Osteoblast (primary cell): ENCODE results near the gene MRPL34. TPM values are rescaled to one million over a fixed set of nuclear protein-coding genes. Genes with fewer than 3 reads are reported as not detected.

Experiments
- DNase-seq: peaks from one replicate; pipeline ENCODE4 v3.0.0; 2011; ENCODE audit warnings: low spot score, mixed read lengths; ENCODE audit not compliant: insufficient read length; ENCODE audit errors: missing footprints
- H2AFZ ChIP-seq: 2 replicates; pipeline ENCODE4 v1.6.0; 2011; ENCODE audit warnings: mild to moderate bottlenecking, low read length
- H3K27ac ChIP-seq: 2 replicates; pipeline ENCODE4 v1.5.1; 2011; ENCODE audit warnings: mild to moderate bottlenecking, low read depth, low read length, moderate library complexity
- H3K27me3 ChIP-seq: 2 replicates; pipeline ENCODE4 v1.6.0; 2012; ENCODE audit warnings: mild to moderate bottlenecking, control low read depth, inconsistent platforms, low read length, moderate library complexity; ENCODE audit not compliant: insufficient read depth
- H3K36me3 ChIP-seq: 2 replicates; pipeline ENCODE4 v1.5.1; 2011; ENCODE audit warnings: mild to moderate bottlenecking, low read length, control low read depth, moderate library complexity; ENCODE audit not compliant: insufficient read depth
- H3K4me1 ChIP-seq: 2 replicates; pipeline ENCODE4 v1.5.1; 2011; ENCODE audit warnings: mild to moderate bottlenecking, low read length, control low read depth, moderate library complexity; ENCODE audit not compliant: insufficient read depth
- H3K4me2 ChIP-seq: 2 replicates; pipeline ENCODE4 v1.6.0; 2011; ENCODE audit warnings: mild to moderate bottlenecking, low read length; ENCODE audit not compliant: insufficient read depth
- H3K4me3 ChIP-seq: fragments of 200-600 bp; sonication (generic); 3 replicates; pipeline ENCODE4 v1.5.1; 2012; ENCODE audit warnings: mild to moderate bottlenecking, low read length, inconsistent platforms; ENCODE audit not compliant: insufficient read depth
- H3K79me2 ChIP-seq: 2 replicates; pipeline ENCODE4 v1.6.0; 2012; ENCODE audit warnings: mild to moderate bottlenecking, low read length, control low read depth, inconsistent platforms; ENCODE audit not compliant: insufficient read depth
- H3K9me3 ChIP-seq: 2 replicates; pipeline ENCODE4 v1.5.1; 2011; ENCODE audit warnings: low read depth, low read length, control low read depth
- H4K20me1 ChIP-seq: 2 replicates; pipeline ENCODE4 v1.6.0; 2012; ENCODE audit warnings: mild to moderate bottlenecking, low read length, control low read depth; ENCODE audit not compliant: insufficient read depth
- total RNA-seq: library from RNA; depleted of rRNA; stranded (reverse); fragments of >200 nt; gene quantifications from 2 replicates; pipeline ENCODE4 v1.2.3, GENCODE V29; 2012
- TF ChIP-seq, protein P1 (sequence below): IDR thresholded peaks from 2 replicates; pipeline ENCODE4 v1.5.1; 2011; ENCODE audit warnings: mild to moderate bottlenecking, low read depth, low read length, moderate library complexity; ENCODE audit errors: extremely low read depth

Gene MRPL34
- total RNA-seq, 1 donor, result 40.5 TPM

DNA sequence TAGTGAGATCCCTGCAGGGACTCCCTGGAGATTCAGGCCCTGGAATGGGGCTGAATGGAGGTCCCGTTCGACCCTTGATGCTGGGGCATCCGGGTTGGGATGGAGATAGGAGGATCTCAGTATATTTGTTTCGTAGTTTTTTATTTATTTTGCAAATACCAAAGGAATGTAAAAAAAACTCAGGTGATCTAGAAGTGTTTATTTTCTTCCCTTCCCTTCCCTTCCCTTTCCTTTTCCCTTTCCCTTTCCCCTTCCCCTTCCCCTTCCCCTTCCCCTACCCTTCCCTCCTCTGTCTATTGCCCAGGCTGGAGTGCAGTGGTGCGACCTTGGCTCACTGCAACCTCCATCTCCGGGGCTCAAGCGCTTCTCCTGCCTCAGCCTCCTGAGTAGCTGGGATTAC, 36.2 kb downstream of the MRPL34 start:
- Histone ChIP-seq H3K4me1 (peaks cover 8% of the 10 kb centered on the region), H3K4me3 (no peak overlapping the region), H3K79me2 (no peaks in the 10 kb centered on the region), H3K36me3 (no peaks in the 10 kb centered on the region), H3K9me3 (no peaks in the 10 kb centered on the region), H3K27ac (no peak overlapping the region), H3K4me2 (no peak overlapping the region), H2AFZ (no peak overlapping the region), H4K20me1 (no peaks in the 10 kb centered on the region), H3K27me3 (no peaks in the 10 kb centered on the region)
- DNase-seq, result peak; percentile 29
- TF ChIP-seq, protein P1, sequence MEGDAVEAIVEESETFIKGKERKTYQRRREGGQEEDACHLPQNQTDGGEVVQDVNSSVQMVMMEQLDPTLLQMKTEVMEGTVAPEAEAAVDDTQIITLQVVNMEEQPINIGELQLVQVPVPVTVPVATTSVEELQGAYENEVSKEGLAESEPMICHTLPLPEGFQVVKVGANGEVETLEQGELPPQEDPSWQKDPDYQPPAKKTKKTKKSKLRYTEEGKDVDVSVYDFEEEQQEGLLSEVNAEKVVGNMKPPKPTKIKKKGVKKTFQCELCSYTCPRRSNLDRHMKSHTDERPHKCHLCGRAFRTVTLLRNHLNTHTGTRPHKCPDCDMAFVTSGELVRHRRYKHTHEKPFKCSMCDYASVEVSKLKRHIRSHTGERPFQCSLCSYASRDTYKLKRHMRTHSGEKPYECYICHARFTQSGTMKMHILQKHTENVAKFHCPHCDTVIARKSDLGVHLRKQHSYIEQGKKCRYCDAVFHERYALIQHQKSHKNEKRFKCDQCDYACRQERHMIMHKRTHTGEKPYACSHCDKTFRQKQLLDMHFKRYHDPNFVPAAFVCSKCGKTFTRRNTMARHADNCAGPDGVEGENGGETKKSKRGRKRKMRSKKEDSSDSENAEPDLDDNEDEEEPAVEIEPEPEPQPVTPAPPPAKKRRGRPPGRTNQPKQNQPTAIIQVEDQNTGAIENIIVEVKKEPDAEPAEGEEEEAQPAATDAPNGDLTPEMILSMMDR, result no peak

DNA sequence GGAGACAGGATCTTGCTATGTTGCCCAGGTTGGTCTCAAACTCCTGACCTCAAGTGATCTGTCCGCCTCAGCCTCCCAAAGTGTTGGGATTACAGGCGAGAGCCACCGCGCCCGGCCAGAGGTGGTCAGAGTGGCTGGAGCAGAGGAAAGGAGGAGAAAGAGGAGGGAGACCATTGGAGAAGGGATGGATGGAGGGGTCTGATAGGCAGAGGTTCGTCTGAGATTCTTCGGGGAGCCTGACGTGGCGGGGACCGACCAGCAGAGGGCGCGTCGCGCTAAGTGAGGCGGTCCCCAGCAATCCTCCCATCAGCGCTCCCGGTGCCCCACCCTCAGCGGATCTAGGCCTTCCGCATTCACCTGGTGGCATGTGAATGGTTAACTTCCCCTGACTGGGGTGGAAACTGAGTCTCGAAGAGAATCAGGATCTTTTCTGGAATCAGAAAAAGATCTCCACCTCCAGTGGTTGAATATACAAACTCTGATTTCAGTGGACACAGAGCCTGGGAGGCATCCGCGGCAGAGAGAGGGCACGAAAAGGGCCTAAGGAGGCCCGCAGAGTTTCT, 40.5 kb downstream of the MRPL34 start:
- DNase-seq, result peak; percentile 97
- H3K9me3 ChIP-seq, result no peaks in the 10 kb centered on the region
- no peaks in the 10 kb centered on the region for H3K36me3 ChIP-seq
- H3K27ac ChIP-seq, result no peak overlapping the region
- H3K4me2 ChIP-seq, result no peak overlapping the region
- TF ChIP-seq, protein P1, result peak; percentile 81
- H3K4me1 ChIP-seq, result peaks cover 10% of the 10 kb centered on the region
- H2AFZ ChIP-seq, result no peak overlapping the region
- H4K20me1 ChIP-seq, result no peaks in the 10 kb centered on the region
- H3K27me3 ChIP-seq, result peaks cover 6% of the 10 kb centered on the region
- no peak overlapping the region for H3K4me3 ChIP-seq
- H3K79me2 ChIP-seq, result no peaks in the 10 kb centered on the region

DNA sequence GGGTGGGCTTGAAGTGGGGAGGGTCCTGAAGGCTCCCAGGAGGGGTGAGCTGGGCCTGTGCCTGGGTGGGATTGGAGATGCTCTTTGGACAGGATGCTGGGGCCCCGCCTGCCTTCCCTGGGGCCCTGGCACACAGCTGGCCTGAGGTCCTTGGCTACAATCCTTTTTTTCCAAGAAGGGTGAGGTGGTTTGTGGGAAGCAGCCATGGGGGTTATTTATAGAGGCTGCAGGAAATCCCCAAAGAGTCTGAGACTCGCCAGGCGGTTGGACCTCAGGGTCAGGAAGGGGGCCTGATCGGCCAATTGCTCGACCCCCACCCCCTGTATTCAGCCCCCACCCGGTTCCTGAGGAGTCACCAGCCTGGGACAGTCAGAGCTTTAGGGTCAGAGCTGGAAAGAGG, 41.7 kb downstream of the MRPL34 start:
- H3K4me1 ChIP-seq, result peaks cover 10% of the 10 kb centered on the region
- no peaks in the 10 kb centered on the region for H3K79me2 ChIP-seq
- no peaks in the 10 kb centered on the region for H3K9me3 ChIP-seq
- no peaks in the 10 kb centered on the region for H3K36me3 ChIP-seq
- H2AFZ ChIP-seq, result no peak overlapping the region
- no peaks in the 10 kb centered on the region for H4K20me1 ChIP-seq
- H3K27ac ChIP-seq, result no peak overlapping the region
- no peak overlapping the region for H3K4me2 ChIP-seq
- peak; percentile 86 for DNase-seq
- TF ChIP-seq, protein P1, result no peak
- H3K27me3 ChIP-seq, result peaks cover 6% of the 10 kb centered on the region
- H3K4me3 ChIP-seq, result no peak overlapping the region

DNA sequence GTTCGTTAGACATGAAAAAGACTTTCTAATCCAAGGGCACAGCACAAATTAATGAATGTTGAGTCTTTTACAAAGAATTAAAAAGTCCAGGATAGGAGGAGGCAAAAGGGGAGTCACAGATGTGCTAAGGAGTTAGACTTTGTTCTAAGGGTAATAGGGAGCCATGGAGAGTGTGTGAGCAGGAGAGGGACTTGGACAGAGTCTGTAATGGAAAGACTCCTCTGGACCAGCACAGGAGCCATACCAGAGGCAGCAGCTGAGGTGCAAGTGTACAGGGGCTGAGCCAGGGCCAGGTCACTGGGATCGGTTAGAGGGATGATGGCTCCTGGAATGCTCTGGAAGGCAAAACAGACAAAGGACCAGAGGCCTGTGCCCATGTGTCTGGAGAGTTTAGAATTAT, 42.2 kb downstream of the MRPL34 start:
- no peak overlapping the region for H3K4me3 ChIP-seq
- no peak overlapping the region for H3K27ac ChIP-seq

More for the DNA sequence above, 42.2 kb downstream of the MRPL34 start:
- Histone ChIP-seq H2AFZ (no peak overlapping the region), H4K20me1 (no peaks in the 10 kb centered on the region), H3K9me3 (no peaks in the 10 kb centered on the region), H3K4me2 (no peak overlapping the region), H3K79me2 (no peaks in the 10 kb centered on the region), H3K4me1 (peaks cover 10% of the 10 kb centered on the region), H3K36me3 (no peaks in the 10 kb centered on the region), H3K27me3 (peaks cover 6% of the 10 kb centered on the region)
- TF ChIP-seq, protein P1, result no peak
- peak; percentile 35 for DNase-seq
